ENCODE measurements around the gene RXFP4.
"Not testable (repeated sequence)": the region's sequence is repeated elsewhere in the genome, so short reads cannot be mapped to it uniquely, and the experiment has no call there.

Gene RXFP4, protein sequence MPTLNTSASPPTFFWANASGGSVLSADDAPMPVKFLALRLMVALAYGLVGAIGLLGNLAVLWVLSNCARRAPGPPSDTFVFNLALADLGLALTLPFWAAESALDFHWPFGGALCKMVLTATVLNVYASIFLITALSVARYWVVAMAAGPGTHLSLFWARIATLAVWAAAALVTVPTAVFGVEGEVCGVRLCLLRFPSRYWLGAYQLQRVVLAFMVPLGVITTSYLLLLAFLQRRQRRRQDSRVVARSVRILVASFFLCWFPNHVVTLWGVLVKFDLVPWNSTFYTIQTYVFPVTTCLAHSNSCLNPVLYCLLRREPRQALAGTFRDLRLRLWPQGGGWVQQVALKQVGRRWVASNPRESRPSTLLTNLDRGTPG

DNA sequence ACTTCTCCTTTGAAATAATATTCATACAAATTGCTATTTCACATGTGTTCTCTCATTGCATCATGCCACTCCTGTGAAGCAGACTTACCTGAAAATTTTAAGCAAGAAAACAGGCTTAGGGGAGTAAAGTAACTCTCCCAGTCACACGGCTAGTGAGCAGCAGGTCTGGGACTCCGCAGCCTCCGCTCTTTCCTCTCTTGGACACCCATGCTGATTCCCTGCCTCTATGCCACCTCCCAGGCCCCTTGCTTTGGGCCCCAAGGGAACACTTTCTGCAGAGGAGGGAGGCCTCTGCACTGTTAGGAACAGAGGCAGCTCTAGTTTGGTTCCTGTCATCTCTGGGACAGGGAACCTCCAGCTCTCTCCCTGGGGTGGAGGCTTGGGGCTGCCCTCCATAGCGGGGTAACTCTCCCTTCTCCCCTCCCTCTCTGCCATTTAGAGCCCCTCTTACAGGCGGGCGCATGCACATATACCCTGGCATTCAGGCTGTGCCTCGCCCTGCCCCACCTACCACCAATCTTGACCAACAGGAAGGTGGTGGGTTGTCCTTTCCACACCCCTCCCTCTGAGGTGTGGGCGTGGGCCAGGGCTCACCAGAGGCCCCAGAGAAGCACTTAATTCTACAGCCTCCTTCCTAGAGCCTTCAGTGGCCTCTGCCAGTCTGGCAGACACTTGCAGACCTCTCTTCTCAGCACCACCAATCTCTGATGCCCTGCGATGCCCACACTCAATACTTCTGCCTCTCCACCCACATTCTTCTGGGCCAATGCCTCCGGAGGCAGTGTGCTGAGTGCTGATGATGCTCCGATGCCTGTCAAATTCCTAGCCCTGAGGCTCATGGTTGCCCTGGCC, at the start of gene RXFP4:
Gene RXFP4, plus strand, starts transcription at position 646 of the 852 bp plus-strand sequence. Its CDS starts 72 bp downstream, at position 718.
- peaks cover 0 to 55% (median 40%) of the 10 kb centered on the region in 4 donors for H3K4me1 ChIP-seq
- TF ChIP-seq, protein P1, sequence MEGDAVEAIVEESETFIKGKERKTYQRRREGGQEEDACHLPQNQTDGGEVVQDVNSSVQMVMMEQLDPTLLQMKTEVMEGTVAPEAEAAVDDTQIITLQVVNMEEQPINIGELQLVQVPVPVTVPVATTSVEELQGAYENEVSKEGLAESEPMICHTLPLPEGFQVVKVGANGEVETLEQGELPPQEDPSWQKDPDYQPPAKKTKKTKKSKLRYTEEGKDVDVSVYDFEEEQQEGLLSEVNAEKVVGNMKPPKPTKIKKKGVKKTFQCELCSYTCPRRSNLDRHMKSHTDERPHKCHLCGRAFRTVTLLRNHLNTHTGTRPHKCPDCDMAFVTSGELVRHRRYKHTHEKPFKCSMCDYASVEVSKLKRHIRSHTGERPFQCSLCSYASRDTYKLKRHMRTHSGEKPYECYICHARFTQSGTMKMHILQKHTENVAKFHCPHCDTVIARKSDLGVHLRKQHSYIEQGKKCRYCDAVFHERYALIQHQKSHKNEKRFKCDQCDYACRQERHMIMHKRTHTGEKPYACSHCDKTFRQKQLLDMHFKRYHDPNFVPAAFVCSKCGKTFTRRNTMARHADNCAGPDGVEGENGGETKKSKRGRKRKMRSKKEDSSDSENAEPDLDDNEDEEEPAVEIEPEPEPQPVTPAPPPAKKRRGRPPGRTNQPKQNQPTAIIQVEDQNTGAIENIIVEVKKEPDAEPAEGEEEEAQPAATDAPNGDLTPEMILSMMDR (IDR thresholded peaks at IDR 0.05) = no peak
- no peaks in the 10 kb centered on the region for H3K9me3 ChIP-seq
- no peak within 1 kb of the TSS for H3K4me3 ChIP-seq
- DNase-seq = peak in 1 of 2 donors; percentile 65
- peaks cover 0 to 6% (median under 1%) of the 10 kb centered on the region in 3 donors for H3K36me3 ChIP-seq
- no peaks in the 10 kb centered on the region for H3K27me3 ChIP-seq
- H3K27ac ChIP-seq = peak within 1 kb of the TSS; percentile 67 to 71
- intact Hi-C loops (cut with DNase I; ENCODE audit: low total_unique reads) = no loop called here

DNA sequence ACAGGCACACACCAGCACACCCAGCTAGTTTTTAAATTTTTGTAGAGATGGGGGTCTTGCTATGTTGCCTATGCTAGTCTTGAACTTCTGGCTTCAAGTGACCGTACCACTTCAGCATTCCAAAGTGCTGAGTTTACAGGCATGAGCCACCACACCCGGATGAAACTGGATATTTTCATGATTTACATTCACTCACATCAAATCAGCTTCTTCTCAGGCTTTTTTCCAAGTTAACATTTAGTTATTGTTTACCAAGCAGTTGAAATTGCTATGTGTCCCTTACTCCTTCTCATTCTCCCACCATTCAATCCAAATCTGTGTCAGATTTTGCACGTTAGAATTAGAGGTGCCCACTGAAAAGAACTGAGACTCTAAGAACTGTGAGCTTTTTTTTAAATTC, 48.6 kb upstream of the RXFP4 start:
- intact Hi-C loops (cut with DNase I; ENCODE audit: low total_unique reads) = no loop called here
- no peak for DNase-seq
- Histone ChIP-seq H3K36me3 (peaks cover 5 to 22% (median 19%) of the 10 kb centered on the region in 3 donors), H3K4me1 (peaks cover 0 to 21% (median 16%) of the 10 kb centered on the region in 4 donors), H3K27ac (peak overlapping the region; percentile 69 to 78), H3K27me3 (no peaks in the 10 kb centered on the region), H3K4me3 (no peak overlapping the region), H3K9me3 (no peaks in the 10 kb centered on the region)
- TF ChIP-seq, protein P1 (IDR thresholded peaks at IDR 0.05) = no peak

DNA sequence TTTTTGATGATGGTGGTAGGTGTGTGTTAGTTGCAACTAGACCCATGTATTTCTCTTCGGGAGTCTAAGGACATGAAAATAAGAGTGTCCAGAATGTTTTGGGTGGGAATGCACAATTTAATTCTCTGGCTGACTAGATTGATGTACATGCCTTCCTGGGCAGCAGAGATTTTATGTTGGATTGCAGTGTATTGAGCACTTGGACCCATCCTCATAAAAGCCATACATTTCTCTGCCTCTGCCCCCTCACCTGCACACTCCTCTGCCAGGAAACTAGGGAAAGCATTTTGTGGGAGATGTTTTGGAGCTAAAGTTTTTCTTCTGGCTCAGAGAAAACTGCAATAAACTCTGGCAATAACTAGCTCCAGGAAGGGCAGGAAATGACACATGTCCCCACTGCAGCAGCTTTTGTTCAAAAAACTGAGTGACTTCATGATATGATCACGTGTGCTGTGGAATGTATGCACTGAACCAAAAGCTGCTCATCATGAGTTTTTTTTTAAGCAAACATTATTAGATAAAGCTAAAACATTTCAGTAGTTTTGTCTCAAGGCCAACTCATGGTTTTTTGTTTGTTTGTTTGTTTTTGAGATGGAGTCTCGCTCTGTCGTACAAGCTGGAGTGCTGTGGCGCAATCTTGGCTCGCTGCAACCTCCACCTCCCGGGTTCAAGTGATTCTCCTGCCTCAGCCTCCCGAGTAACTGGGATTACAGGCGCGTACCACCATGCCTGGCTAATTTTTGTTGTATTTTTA, 47.9 kb upstream of the RXFP4 start:
- Histone ChIP-seq H3K27me3 (no peaks in the 10 kb centered on the region), H3K36me3 (peaks cover 5 to 22% (median 22%) of the 10 kb centered on the region in 3 donors), H3K27ac (peak overlapping the region; percentile 69 to 78), H3K4me1 (peaks cover 0 to 21% (median 16%) of the 10 kb centered on the region in 4 donors), H3K4me3 (no peak overlapping the region), H3K9me3 (no peaks in the 10 kb centered on the region)
- intact Hi-C loops (cut with DNase I; ENCODE audit: low total_unique reads) = no loop called here
- DNase-seq = peak in 1 of 2 donors; percentile 32
- TF ChIP-seq, protein P1 (IDR thresholded peaks at IDR 0.05) = no peak

- intact Hi-C loops (cut with DNase I; ENCODE audit: low total_unique reads); H3K27ac ChIP-seq; DNase-seq; H3K9me3 ChIP-seq; H3K4me3 ChIP-seq; H3K27me3 ChIP-seq: not testable (repeated sequence)
- peaks cover 0 to 21% (median 16%) of the 10 kb centered on the region in 4 donors for H3K4me1 ChIP-seq
- peaks cover 21 to 42% (median 41%) of the 10 kb centered on the region in 3 donors for H3K36me3 ChIP-seq
These were observed 45.8 kb upstream of the RXFP4 start for GRCh38 chr1:155895617-155896016.

DNA sequence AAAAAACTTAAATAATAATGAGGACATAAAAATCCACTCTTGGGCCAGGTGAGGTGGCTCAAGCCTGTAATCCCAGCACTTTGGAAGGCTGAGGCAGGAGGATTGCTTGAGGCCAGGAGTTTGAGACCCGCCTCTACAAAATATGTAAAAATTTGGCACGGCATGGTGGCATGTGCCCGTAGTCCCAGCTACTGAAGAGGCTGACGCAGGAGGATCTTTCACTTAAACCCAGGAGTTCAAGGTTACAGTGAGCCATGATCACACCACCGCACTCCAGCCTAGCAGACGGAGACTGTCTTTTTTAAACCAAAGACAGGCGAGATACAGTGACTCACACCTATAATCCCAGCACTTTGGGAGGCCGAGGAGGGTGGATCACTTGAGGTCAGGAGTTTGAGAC, 45.0 kb upstream of the RXFP4 start:
- H3K4me1 ChIP-seq = peaks cover 0 to 21% (median 16%) of the 10 kb centered on the region in 4 donors
- H3K27me3 ChIP-seq; intact Hi-C loops (cut with DNase I; ENCODE audit: low total_unique reads); DNase-seq; H3K27ac ChIP-seq; H3K9me3 ChIP-seq; H3K4me3 ChIP-seq: not testable (repeated sequence)
- peaks cover 30 to 50% (median 49%) of the 10 kb centered on the region in 3 donors for H3K36me3 ChIP-seq

DNA sequence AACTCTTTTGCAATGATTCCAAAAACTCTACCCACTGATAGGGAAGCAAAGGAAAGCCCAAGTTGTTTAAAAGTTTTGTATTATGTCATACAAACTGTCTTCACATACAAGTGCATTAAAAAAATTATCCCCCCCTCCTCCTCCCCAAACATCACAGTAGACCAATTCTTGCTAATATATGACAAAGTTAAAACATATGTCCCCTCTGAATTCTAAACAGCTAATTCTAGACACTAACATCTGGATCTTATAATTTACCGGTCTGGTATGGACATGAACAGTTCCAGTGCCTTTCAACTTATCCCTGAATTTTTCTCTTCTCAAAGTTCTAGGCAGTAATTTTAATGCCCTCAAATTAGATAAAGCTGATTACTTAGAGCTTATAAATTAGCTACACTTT, 43.7 kb upstream of the RXFP4 start:
- H3K4me1 ChIP-seq = peaks cover 0 to 16% (median 12%) of the 10 kb centered on the region in 4 donors
- intact Hi-C loops (cut with DNase I; ENCODE audit: low total_unique reads) = no loop called here
- H3K27me3 ChIP-seq = no peaks in the 10 kb centered on the region
- TF ChIP-seq, protein P1 (IDR thresholded peaks at IDR 0.05) = no peak
- H3K4me3 ChIP-seq = no peak overlapping the region
- no peaks in the 10 kb centered on the region for H3K9me3 ChIP-seq
- DNase-seq = no peak
- peaks cover 41 to 63% (median 62%) of the 10 kb centered on the region in 3 donors for H3K36me3 ChIP-seq
- H3K27ac ChIP-seq = no peak overlapping the region

All from tibial artery (tissue), 4 donors.